GM15510 (cell line): ENCODE measurements around the gene CHRNB4.

Source experiments
- POLR2A ChIP-seq: IDR thresholded peaks from 3 replicates; pipeline ENCODE4 v1.6.1; 2011; ENCODE audit warnings: borderline replicate concordance; ENCODE audit not compliant: insufficient read length; ENCODE audit errors: extremely low read depth

CHRNB4 gene

DNA sequence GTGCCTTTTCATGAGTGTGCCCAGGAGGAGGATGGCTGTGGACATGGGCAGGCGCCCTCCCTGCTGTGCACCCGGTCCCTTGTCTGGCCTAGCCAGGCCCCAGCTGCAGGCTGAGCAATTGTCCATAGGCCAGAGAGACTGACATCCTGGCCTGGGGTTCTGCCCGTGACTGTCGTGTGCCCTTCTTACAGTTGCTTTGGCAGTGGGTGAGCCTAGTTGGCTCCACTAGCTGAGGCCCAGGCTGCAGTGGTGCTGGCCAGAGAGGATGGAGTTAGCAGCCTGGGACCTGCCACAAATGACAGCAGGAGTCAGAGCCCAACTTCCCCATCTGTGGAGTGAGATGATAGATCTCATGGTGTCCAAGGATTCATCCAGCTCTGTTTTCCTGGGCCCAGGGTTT, 9.0 kb upstream of the CHRNB4 start:
- no peak for TF ChIP-seq POLR2A

DNA sequence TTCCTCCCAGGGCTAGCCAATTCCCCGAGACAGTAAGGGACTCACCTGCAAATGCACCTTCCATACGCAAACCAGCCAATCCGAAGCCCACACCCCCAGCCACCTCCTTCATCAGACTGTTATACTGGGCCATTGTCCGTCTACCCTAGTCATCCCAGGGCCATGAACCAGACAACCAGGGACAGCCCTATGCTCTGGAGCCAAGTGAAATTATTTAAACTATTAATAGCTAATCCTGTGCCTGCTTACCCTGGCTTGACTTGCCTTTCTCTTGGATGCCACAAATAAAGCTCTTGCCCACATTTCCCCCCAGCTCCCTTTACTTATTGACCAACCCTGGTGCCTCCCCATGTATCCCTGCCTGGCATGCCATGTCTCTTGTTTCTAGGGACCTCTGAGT, 4.0 kb upstream of the CHRNB4 start:
- TF ChIP-seq POLR2A = no peak

DNA sequence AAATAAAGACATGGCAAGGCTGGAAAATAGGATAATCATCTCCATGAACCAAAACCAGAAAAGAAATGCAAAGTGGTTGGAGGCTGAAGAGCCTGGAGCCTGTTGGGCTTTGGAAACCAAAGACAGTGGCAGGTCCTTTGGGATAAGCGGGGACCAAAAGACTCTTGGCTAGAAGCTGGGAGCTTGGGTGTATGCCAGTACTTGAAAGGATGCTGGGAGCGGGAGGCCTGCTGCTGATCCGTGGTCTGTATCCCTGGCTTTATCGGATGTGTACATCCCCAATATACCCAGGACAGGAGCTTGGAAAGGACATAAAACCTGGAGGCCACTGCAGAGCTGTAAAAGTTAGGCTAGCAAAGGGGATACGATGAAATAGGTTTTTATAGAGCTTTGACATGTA, 1.3 kb upstream of the CHRNB4 start:
- no peak for TF ChIP-seq POLR2A

DNA sequence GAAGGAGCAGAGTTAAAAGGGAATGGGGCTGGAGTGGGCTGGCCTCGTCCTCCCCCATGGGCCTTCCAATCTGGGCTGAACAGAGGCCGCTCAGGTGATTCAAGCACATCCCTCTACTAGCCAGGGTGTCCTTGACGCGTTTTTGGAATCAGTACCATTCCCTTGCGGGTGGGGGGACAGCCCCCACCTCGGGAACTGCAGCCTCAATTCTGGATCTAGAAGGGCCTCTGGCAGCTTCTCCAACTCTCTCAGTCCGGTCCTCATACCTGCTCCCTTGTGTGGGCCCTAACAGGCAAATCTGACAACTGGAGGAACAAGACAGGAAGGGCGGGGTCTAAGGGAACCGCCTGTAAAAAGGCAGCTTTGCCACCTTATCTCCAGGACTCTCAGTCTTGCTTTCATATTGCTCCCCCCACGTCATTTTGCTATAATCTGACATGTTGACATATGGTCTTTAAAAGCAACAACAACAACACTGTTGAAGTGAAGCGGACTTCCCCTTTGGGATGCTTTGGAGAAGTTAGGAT, 802 bp upstream of the CHRNB4 start:
- no peak for TF ChIP-seq POLR2A

DNA sequence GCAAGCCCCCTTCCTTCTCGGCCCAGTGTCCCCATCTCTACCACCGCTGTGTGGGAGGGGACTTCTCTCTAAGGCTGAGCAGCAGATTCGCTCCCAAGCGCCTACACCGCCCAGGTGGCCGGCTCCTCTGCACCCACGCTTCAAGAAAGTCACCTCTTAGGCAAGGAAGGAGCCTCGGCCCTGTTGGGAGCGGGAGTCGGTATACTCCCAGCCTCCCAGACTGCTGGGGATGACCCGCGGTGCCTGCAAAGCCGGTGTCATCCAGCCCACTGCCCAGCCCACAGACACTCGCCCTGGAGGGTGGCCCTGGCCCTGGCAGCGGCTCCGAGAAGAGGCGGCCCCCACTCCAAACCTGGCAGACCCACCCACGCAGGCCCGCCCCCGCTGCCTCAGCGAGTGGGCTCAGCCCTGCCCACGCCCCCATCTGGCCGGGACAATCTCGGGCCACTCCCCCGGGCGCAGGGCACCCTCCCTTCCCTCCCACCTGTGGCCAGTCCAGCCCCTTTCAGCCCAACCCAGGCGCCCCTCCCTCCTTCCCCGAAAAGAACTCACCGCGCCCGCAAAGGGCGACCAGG, 396 bp downstream of the CHRNB4 start:
- no peak for TF ChIP-seq POLR2A

DNA sequence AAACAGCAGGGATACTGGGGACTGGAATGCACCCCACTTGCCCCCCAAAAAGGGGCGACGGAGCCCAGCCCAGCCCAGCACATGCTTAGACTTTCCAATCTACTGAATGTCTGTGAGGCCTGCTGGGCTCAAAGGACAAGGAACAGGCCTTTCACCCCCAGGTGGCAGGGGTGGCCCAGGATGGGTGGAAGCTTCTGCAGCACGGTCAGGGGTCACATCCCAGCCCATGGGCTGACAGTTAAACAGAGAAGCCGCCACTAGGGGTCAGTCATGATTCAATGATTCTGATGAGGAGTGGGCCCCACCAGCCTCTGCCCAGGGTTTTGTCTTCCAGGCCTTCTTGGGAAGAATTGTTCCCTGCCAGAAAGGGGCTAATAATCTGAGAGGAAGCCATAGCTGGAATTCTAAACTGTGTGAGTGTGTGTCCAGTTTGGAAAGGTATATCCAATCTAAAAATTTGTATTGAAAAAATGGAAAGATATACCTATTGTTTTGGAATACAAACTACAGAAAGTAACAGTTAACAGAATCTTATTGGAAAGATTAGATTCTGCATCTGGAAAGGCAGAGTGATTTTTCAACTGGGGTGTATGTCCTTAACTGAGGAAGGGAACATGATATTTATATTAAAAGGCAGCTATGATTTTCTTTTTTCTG, 2.2 kb downstream of the CHRNB4 start:
- TF ChIP-seq POLR2A = no peak

DNA sequence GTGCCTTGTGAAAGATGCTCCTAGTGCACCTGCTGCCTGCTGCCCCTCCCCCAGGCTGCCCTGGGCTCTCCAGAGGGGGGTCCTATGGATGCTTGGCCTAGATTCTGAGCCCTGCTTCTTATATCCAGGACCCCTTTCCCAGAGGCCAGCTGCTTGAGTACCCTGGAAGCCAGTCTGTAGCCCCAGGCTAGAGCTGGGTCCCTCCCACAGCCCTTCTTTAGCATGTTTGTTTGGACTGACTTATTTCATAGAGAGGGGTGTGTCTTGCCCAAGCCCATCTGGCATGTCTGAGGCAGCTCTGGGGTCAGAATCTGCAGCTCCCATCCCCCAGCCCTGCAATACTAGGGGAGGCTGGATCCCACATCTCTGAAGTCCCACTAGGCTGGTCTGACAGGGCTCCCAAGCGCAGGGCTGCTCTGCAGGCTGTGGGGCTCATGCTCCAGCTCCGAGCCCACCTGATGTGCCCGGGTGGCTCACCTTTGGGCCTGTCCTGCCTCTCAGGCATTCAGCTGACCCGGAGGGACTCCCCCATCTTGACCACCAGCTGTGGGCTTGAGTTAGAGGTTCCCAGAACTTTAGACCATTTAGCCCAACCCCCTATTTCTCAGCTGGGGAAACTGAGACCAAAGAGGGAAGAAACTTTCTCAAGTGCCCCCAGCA, 3.1 kb downstream of the CHRNB4 start:
- TF ChIP-seq POLR2A = no peak

DNA sequence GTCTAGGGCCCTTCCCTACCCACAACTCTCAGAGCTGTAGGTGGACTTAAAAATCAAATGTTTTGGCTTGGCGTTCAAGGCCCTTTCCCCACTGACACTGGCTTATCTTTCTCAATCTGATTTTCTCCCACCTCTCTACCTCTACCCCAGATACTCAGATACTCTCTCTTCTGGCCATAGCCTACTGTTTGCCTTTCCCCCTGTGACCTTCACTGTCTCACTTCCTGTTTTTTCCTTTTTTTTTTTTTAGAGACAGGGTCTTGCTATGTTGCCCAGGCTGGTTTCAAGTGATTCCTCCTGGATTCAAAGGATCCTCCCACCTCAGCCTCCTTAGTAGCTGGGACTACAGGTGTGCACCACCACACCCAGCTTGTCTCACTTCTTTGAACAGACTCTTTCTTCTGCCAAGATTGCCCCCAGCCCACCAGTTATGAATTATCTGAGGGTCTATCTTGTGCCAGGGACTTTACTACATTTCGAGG, 4.6 kb downstream of the CHRNB4 start:
- no peak for TF ChIP-seq POLR2A

DNA sequence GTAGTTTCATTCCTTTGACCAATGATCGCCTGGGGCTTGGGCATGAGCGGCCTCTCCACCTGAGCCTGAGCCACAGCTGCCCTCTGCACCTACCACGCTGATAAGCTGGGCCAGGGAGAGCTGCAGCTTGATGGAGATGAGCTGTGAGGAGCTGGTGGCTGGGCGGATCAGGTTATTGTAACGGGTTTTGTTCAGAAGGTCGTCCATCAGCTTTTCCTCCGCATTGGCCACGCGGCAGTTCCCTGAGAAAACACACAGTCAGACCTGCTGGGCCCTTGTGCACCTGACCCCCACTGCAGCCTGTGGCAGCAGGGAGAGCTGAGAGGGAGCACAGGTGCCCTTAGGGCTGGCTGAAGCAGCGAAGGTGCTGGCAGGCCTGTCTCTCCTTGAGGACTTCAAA, 5.7 kb downstream of the CHRNB4 start:
- TF ChIP-seq POLR2A = no peak

DNA sequence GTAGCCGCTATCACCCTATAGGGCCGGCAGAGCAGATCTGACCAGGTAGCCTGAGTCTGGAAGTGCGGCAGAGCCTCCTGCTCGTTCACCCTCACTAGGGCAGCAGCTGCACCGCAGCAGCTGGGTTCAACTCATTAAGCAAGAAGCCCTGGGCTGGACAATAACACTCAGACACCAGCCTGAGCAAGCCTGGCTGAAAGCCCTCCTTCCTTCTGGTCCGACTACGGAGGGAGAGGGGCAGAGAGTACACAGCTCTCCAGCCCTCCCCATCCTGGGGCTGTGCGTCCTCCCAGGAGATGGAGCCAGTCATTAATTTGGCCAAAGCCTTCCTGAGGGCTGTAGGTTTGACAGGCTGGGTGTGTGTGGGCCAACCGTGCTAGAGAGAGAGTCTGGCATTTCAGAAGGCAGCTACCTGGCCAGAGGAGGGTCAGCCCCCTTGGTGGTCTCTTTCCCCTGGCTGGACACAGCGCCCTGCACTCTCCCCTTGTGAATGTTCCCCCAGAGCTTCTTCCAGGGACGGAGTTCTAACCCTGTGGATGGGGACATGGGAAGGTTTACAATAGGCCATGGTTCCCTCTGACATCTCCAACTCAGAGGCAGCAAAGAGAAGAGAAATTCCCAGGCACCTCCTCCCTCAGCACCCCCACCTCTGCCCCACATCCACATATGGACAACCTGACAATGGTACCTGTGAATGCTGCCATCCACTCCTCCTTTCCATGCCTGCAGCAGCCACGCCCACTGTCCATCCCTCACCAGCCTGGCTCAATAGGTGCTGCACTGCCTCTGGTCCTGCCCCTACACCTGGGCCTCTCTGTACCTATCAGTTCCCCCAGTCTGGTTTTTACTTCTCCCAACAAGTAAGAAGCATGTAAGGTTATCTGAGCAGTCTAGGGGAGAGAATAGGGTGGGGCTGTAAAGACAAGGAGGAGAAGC, 6.5 kb downstream of the CHRNB4 start:
- TF ChIP-seq POLR2A = no peak

DNA sequence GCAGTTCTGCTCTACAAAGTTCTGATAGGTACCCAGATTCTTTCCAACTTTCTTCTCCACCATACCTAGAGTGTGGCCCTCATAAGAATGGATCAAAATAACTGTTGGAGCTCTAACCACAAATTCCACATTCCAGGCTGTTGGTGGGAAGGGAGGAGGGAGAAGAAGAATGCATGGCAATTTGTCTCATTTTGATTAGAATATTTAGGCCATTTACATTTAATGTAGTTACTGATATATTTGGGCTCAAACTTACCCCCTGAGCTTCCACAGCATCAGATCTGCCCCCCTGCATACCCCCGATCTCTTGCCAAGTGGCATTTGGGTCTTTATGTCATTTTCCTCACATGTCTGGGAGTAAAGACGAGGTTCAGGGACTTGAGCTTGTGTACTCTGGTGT, 7.7 kb downstream of the CHRNB4 start:
- no peak for TF ChIP-seq POLR2A

DNA sequence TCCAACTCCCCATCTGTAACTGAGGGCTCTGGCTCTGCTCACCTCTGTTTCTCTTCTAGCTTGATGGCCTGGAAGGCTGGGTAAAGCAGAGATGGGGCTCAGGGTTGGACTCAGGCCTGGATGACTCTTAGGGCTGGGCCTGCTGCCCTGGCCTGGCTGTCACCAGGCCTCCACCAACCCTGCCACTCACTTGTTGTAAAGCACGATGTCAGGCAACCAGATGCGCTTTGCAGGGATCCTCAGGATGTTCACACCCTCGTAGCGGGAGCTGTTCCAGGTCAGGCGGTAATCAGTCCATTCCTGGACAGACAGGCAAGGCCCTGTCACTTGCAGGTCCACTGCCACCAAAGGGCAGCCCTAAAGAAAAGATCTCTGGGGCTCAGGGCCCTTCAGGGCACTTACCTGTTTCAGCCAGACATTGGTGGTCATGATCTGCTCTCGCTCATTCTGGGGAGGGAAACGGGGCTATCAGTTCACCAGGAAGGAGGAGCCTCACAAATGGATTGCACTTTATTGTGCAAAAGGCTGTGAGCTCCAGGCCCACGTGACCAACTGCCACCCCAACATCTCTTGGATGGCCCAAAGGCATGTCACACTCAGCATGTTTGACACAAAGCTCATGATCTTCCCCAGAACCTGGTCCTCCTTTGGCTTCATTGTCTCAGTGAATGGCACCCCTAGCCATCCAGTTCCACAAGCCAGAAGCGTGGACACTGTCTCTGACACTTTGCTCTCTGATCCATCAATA, 9.9 kb downstream of the CHRNB4 start:
- no peak for TF ChIP-seq POLR2A

DNA sequence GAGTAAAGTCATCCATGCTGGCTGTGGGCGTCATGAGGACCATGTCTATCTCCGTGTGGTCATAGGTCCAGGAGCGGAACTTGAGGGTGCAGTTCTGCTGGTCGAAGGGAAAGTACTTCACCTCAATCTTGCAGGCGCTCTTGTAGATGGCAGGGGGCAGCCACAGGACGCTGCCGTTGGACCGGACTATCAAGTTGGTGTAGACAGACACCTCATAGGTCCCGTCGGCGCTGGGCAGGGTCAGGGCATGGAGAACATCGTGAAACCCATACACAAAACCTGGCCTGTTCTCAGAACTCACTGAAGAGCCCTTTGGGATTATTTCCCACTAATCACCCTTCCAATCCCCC, 11.3 kb downstream of the CHRNB4 start:
- no peak for TF ChIP-seq POLR2A

DNA sequence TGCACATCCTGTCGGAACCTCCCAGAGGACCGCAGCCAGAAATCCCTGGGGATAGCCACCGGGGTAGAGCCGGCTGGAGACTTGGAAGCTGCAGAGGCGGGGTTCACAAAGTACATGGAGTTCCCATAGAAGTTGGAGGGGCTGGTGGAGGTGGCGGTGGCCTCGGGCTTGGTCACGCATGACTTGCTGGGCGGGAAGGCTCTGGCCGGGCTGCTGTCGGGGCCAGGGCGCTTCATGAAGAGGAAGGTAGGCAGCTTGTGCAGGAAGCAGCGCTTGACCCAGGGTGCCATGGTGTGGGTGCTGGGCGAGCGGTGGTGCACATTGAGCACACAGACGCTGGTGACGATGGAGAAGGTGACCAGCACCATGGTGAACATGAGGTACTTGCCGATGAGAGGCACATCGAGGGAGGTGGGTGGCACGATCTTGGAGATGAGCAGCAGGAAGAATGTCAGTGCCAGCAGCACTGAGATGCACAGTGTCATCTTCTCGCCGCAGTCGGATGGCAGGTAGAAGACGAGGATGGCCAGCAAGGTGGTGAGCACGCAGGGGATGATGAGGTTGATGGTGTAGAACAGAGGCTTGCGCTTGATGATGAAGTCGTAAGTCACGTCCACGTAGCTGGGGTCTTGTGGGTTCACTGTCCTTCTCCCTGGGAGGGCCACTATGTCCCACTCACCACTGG, 11.8 kb downstream of the CHRNB4 start:
- TF ChIP-seq POLR2A = no peak
